Measurements from ENCODE around the gene FAM180A. TPM values are rescaled to one million over a fixed set of nuclear protein-coding genes. Genes with fewer than 3 reads are reported as not detected.

FAM180A gene
- total RNA-seq, 1 experiment from 2014 or later: not detected

- no peak overlapping the region for H3K27ac ChIP-seq (ENCODE audit: low read length)
- no TSS peak for BruUV-seq (replicated peaks)
- H3K4me1 ChIP-seq (ENCODE audit: control insufficient read depth, insufficient read depth, low read length): no peaks in the 10 kb centered on the region
- intact Hi-C loops (cut with micrococcal nuclease; ENCODE audit: unreplicated experiment) (no loop called here), in situ Hi-C loops (cut with HindIII; ENCODE audit: low pct_unique_long_range_greater_than_20kb, low sequenced_read_pairs) (no loop called here)
- TF ChIP-seq SIN3A (IDR thresholded peaks at IDR 0.05; ENCODE audit: borderline replicate concordance, insufficient read depth, low read depth, low read length) (no peak), TCF7L2 (IDR thresholded peaks at IDR 0.05; ENCODE audit: low read depth, low read length) (no peak), POLR2AphosphoS5 (IDR thresholded peaks at IDR 0.05; ENCODE audit: low read depth, low read length) (no peak)
- TF ChIP-seq, protein P1, sequence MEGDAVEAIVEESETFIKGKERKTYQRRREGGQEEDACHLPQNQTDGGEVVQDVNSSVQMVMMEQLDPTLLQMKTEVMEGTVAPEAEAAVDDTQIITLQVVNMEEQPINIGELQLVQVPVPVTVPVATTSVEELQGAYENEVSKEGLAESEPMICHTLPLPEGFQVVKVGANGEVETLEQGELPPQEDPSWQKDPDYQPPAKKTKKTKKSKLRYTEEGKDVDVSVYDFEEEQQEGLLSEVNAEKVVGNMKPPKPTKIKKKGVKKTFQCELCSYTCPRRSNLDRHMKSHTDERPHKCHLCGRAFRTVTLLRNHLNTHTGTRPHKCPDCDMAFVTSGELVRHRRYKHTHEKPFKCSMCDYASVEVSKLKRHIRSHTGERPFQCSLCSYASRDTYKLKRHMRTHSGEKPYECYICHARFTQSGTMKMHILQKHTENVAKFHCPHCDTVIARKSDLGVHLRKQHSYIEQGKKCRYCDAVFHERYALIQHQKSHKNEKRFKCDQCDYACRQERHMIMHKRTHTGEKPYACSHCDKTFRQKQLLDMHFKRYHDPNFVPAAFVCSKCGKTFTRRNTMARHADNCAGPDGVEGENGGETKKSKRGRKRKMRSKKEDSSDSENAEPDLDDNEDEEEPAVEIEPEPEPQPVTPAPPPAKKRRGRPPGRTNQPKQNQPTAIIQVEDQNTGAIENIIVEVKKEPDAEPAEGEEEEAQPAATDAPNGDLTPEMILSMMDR (IDR thresholded peaks at IDR 0.05): no peak
- TF ChIP-seq, protein P2, sequence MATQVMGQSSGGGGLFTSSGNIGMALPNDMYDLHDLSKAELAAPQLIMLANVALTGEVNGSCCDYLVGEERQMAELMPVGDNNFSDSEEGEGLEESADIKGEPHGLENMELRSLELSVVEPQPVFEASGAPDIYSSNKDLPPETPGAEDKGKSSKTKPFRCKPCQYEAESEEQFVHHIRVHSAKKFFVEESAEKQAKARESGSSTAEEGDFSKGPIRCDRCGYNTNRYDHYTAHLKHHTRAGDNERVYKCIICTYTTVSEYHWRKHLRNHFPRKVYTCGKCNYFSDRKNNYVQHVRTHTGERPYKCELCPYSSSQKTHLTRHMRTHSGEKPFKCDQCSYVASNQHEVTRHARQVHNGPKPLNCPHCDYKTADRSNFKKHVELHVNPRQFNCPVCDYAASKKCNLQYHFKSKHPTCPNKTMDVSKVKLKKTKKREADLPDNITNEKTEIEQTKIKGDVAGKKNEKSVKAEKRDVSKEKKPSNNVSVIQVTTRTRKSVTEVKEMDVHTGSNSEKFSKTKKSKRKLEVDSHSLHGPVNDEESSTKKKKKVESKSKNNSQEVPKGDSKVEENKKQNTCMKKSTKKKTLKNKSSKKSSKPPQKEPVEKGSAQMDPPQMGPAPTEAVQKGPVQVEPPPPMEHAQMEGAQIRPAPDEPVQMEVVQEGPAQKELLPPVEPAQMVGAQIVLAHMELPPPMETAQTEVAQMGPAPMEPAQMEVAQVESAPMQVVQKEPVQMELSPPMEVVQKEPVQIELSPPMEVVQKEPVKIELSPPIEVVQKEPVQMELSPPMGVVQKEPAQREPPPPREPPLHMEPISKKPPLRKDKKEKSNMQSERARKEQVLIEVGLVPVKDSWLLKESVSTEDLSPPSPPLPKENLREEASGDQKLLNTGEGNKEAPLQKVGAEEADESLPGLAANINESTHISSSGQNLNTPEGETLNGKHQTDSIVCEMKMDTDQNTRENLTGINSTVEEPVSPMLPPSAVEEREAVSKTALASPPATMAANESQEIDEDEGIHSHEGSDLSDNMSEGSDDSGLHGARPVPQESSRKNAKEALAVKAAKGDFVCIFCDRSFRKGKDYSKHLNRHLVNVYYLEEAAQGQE (IDR thresholded peaks at IDR 0.05; ENCODE audit: insufficient read depth in 1 of 2, low read depth in 2 of 2, low read length in 1 of 2): no peak
- ChIA-PET CTCF (no interaction called here), POLR2A (no interaction called here)
- H3K4me3 ChIP-seq (ENCODE audit: low read depth in 2 of 2, low read length in 2 of 2): no peak overlapping the region
- peaks cover 6% of the 10 kb centered on the region; the same call in 1 of the 2 replicates for H3K27me3 ChIP-seq (ENCODE audit: control insufficient read depth, insufficient read depth, low read length)
- no peak for ATAC-seq
- H3K36me3 ChIP-seq (ENCODE audit: control insufficient read depth, insufficient read depth, low read length): no peaks in the 10 kb centered on the region
- no peaks in the 10 kb centered on the region for H3K9me3 ChIP-seq (ENCODE audit: control insufficient read depth, insufficient read depth, low read depth, low read length)
- DNase-seq (ENCODE audit: low read depth, low spot score): no peak
Observed at GRCh38 chr7:135757719-135758411, 9.3 kb upstream of the FAM180A start.

DNA sequence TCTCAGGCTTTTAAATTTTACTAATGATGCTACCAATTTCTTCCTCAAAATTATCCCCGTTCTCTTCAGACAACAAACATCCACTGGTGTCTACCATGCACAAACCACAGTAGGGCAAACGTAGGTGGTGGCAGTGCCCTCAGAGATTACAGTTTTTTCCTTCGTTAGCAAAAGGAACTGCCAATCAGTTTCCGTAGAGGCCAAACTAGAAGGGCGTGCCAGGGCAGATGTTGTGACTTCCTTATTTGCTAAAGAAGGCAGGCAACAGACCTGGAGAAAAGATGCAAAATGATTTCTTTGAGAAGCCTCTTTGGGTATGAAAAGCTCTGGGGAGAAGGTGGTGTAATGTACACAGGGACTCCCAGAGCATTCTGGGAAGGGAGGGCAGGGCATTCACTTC is 7.6 kb upstream of the FAM180A start:
- Histone ChIP-seq H3K27ac (ENCODE audit: low read length) (no peak overlapping the region), H3K27me3 (ENCODE audit: control insufficient read depth, insufficient read depth, low read length) (peaks cover 6% of the 10 kb centered on the region; the same call in 1 of the 2 replicates), H3K36me3 (ENCODE audit: control insufficient read depth, insufficient read depth, low read length) (no peaks in the 10 kb centered on the region), H3K4me3 (ENCODE audit: low read depth in 2 of 2, low read length in 2 of 2) (no peak overlapping the region), H3K9me3 (ENCODE audit: control insufficient read depth, insufficient read depth, low read depth, low read length) (no peaks in the 10 kb centered on the region), H3K4me1 (ENCODE audit: control insufficient read depth, insufficient read depth, low read length) (no peaks in the 10 kb centered on the region)
- CTCF ChIA-PET: no interaction called here
- POLR2A ChIA-PET: no interaction called here
- no peak for ATAC-seq
- in situ Hi-C loops (cut with HindIII; ENCODE audit: low pct_unique_long_range_greater_than_20kb, low sequenced_read_pairs): no loop called here
- no peak for DNase-seq (ENCODE audit: low read depth, low spot score)
- intact Hi-C loops (cut with micrococcal nuclease; ENCODE audit: unreplicated experiment): no loop called here
- TF ChIP-seq TCF7L2 (IDR thresholded peaks at IDR 0.05; ENCODE audit: low read depth, low read length): no peak
- TF ChIP-seq POLR2AphosphoS5 (IDR thresholded peaks at IDR 0.05; ENCODE audit: low read depth, low read length): no peak
- TF ChIP-seq, protein P2 (IDR thresholded peaks at IDR 0.05; ENCODE audit: insufficient read depth in 1 of 2, low read depth in 2 of 2, low read length in 1 of 2): no peak
- TF ChIP-seq, protein P1 (IDR thresholded peaks at IDR 0.05): no peak
- TF ChIP-seq SIN3A (IDR thresholded peaks at IDR 0.05; ENCODE audit: borderline replicate concordance, insufficient read depth, low read depth, low read length): no peak
- BruUV-seq (replicated peaks): no TSS peak

Measured in Panc1 (cell line).